NCI-H1436 treated with DMSO at 0.1 percent for 48 hours (cell line): ENCODE measurements around the gene CXorf38.

ENCODE experiments used
- DNase-seq: peaks from one replicate; lab custom pipeline; 2025; lab: John Stamatoyannopoulos, UW

CXorf38 gene

GRCh38 chrX:40647307-40648197 lies at the start of gene CXorf38:
Gene CXorf38 (minus strand): TSS chrX:40647561. CDS start chrX:40647520, 41 bp downstream.
- DNase-seq: peak; percentile 48

GRCh38 chrX:40694802-40695201 lies 47.4 kb upstream of the CXorf38 start:
- no peak for DNase-seq

- no peak for DNase-seq
Measured at GRCh38 chrX:40688929-40689328, 41.6 kb upstream of the CXorf38 start.

GRCh38 chrX:40687169-40687568 lies 39.8 kb upstream of the CXorf38 start:
- no peak for DNase-seq

GRCh38 chrX:40685362-40685918 lies 38.1 kb upstream of the CXorf38 start:
- DNase-seq: no peak

- no peak for DNase-seq
Measured at GRCh38 chrX:40684092-40684491, 36.7 kb upstream of the CXorf38 start.

GRCh38 chrX:40683245-40683644 lies 35.9 kb upstream of the CXorf38 start:
- DNase-seq: no peak

GRCh38 chrX:40671126-40671525 lies 23.8 kb upstream of the CXorf38 start:
- DNase-seq: no peak

- DNase-seq: no peak
Measured at GRCh38 chrX:40663880-40664630, 16.7 kb upstream of the CXorf38 start.

- no peak for DNase-seq
Measured at GRCh38 chrX:40663078-40663740, 15.8 kb upstream of the CXorf38 start.

- DNase-seq: no peak
Measured at GRCh38 chrX:40661489-40661888, 14.1 kb upstream of the CXorf38 start.

- no peak for DNase-seq
Measured at GRCh38 chrX:40660381-40660780, 13.0 kb upstream of the CXorf38 start.

- DNase-seq: no peak
Measured at GRCh38 chrX:40653535-40653934, 6.2 kb upstream of the CXorf38 start.

GRCh38 chrX:40652664-40653063 lies 5.3 kb upstream of the CXorf38 start:
- no peak for DNase-seq

- peak; percentile 15 for DNase-seq
Measured at GRCh38 chrX:40651620-40652223, 4.4 kb upstream of the CXorf38 start.

GRCh38 chrX:40646489-40647306 lies 663 bp downstream of the CXorf38 start:
- no peak for DNase-seq

GRCh38 chrX:40644821-40645358 lies 2.5 kb downstream of the CXorf38 start:
- no peak for DNase-seq

- DNase-seq: no peak
Measured at GRCh38 chrX:40644176-40644575, 3.2 kb downstream of the CXorf38 start.

GRCh38 chrX:40637687-40638086 lies 9.7 kb downstream of the CXorf38 start:
- no peak for DNase-seq

GRCh38 chrX:40632199-40632598 lies 15.2 kb downstream of the CXorf38 start:
- DNase-seq: no peak

GRCh38 chrX:40628506-40628905 lies 18.9 kb downstream of the CXorf38 start:
- no peak for DNase-seq
